ENCODE measurements around the gene ABCA4.

DNA sequence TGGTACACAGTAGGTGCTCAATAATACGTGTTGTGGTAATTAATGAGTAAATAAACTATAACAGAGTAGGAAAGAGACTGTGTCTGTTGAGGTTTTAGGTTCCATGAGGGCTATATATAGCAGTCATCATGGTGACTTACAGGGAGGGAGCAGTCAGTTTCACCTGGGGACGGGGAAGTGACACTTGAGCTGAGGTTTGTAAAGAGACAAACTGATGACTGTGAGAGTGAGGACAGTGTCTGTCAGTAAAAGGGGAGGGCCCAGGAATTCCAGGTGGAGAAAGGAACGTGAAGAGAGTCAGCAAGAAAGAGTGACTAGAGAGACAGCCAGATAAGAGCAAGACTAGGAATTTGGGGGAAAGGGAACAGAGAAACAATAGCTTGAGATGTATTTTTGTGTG is 30.2 kb downstream of the ABCA4 start:
- TF ChIP-seq, protein P1, sequence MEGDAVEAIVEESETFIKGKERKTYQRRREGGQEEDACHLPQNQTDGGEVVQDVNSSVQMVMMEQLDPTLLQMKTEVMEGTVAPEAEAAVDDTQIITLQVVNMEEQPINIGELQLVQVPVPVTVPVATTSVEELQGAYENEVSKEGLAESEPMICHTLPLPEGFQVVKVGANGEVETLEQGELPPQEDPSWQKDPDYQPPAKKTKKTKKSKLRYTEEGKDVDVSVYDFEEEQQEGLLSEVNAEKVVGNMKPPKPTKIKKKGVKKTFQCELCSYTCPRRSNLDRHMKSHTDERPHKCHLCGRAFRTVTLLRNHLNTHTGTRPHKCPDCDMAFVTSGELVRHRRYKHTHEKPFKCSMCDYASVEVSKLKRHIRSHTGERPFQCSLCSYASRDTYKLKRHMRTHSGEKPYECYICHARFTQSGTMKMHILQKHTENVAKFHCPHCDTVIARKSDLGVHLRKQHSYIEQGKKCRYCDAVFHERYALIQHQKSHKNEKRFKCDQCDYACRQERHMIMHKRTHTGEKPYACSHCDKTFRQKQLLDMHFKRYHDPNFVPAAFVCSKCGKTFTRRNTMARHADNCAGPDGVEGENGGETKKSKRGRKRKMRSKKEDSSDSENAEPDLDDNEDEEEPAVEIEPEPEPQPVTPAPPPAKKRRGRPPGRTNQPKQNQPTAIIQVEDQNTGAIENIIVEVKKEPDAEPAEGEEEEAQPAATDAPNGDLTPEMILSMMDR (IDR thresholded peaks at IDR 0.05) = no peak
- no peak for TF ChIP-seq POLR2A (IDR thresholded peaks at IDR 0.05)
